WERI-Rb-1 (cell line): ENCODE data around the gene RARRES2.
"Not testable (repeated sequence)": the region's sequence is repeated elsewhere in the genome, so short reads cannot be mapped to it uniquely, and the experiment has no call there.

ENCODE experiments used
- DNase-seq: peaks from one replicate; pipeline ENCODE4 v3.0.0-alpha.2; 2020
- H3K27ac ChIP-seq: fragments of 250-450 bp; sonication (Bioruptor Pico); 2 replicates; pipeline ENCODE4 v1.5.1; 2020; ENCODE audit warnings: mild to moderate bottlenecking, moderate library complexity
- H3K27me3 ChIP-seq: fragments of 250-450 bp; sonication (Bioruptor Pico); 2 replicates; pipeline ENCODE4 v1.5.1; 2021; ENCODE audit warnings: mild to moderate bottlenecking, low read depth, moderate library complexity; ENCODE audit not compliant: insufficient read depth, severe bottlenecking
- H3K36me3 ChIP-seq: fragments of 250-450 bp; sonication (Bioruptor Pico); 2 replicates; pipeline ENCODE4 v1.5.1; 2020; ENCODE audit warnings: mild to moderate bottlenecking, moderate library complexity
- H3K4me3 ChIP-seq: 2 replicates; pipeline ENCODE4 v1.5.1; 2011; ENCODE audit warnings: low read depth, mild to moderate bottlenecking, control low read depth, low read length
- H3K9me3 ChIP-seq: fragments of 250-450 bp; sonication (Bioruptor Pico); 2 replicates; pipeline ENCODE4 v1.5.1; 2021; ENCODE audit warnings: mild to moderate bottlenecking, moderate library complexity; ENCODE audit not compliant: severe bottlenecking
- CTCF ChIP-seq: IDR thresholded peaks from 2 replicates; pipeline ENCODE4 v1.5.1; 2011; ENCODE audit warnings: low read depth, mild to moderate bottlenecking, control low read depth, inconsistent platforms, low read length

The RARRES2 gene

GRCh38 chr7:150307129-150307528, 34.3 kb downstream of the RARRES2 start:
- Histone ChIP-seq H3K36me3 (no peaks in the 10 kb centered on the region), H3K4me3 (no peak overlapping the region), H3K27me3 (no peaks in the 10 kb centered on the region), H3K9me3 (no peaks in the 10 kb centered on the region), H3K27ac (no peak overlapping the region)
- TF ChIP-seq CTCF = no peak
- no peak for DNase-seq

- H3K27me3 ChIP-seq, H3K9me3 ChIP-seq, H3K36me3 ChIP-seq, H3K27ac ChIP-seq, DNase-seq, H3K4me3 ChIP-seq: not testable (repeated sequence)
These were observed 35.1 kb downstream of the RARRES2 start for GRCh38 chr7:150306377-150306776.

GRCh38 chr7:150305903-150306284, 35.5 kb downstream of the RARRES2 start:
- not testable (repeated sequence) for H3K27ac ChIP-seq, H3K27me3 ChIP-seq, H3K9me3 ChIP-seq, H3K36me3 ChIP-seq, DNase-seq, H3K4me3 ChIP-seq

GRCh38 chr7:150305259-150305902, 36.0 kb downstream of the RARRES2 start:
- DNase-seq, H3K36me3 ChIP-seq, H3K9me3 ChIP-seq, H3K27me3 ChIP-seq, H3K4me3 ChIP-seq, H3K27ac ChIP-seq: not testable (repeated sequence)

- H3K27me3 ChIP-seq, H3K27ac ChIP-seq, H3K36me3 ChIP-seq, H3K9me3 ChIP-seq, DNase-seq, H3K4me3 ChIP-seq: not testable (repeated sequence)
These were observed 36.8 kb downstream of the RARRES2 start for GRCh38 chr7:150304499-150305258.

- not testable (repeated sequence) for H3K27ac ChIP-seq, H3K27me3 ChIP-seq, DNase-seq, H3K36me3 ChIP-seq, H3K9me3 ChIP-seq, H3K4me3 ChIP-seq
These were observed 38.5 kb downstream of the RARRES2 start for GRCh38 chr7:150302908-150303310.

GRCh38 chr7:150297978-150298377, 43.5 kb downstream of the RARRES2 start:
- not testable (repeated sequence) for H3K4me3 ChIP-seq, H3K27ac ChIP-seq, DNase-seq, H3K36me3 ChIP-seq, H3K27me3 ChIP-seq, H3K9me3 ChIP-seq

GRCh38 chr7:150296802-150297201, 44.6 kb downstream of the RARRES2 start:
- DNase-seq, H3K27ac ChIP-seq, H3K27me3 ChIP-seq, H3K4me3 ChIP-seq, H3K36me3 ChIP-seq, H3K9me3 ChIP-seq: not testable (repeated sequence)

- not testable (repeated sequence) for H3K9me3 ChIP-seq, H3K4me3 ChIP-seq, H3K27me3 ChIP-seq, H3K36me3 ChIP-seq, H3K27ac ChIP-seq, DNase-seq
These were observed 45.8 kb downstream of the RARRES2 start for GRCh38 chr7:150295614-150296013.

- H3K27me3 ChIP-seq, H3K36me3 ChIP-seq, H3K4me3 ChIP-seq, H3K27ac ChIP-seq, H3K9me3 ChIP-seq, DNase-seq: not testable (repeated sequence)
These were observed 46.4 kb downstream of the RARRES2 start for GRCh38 chr7:150295027-150295426.

- not testable (repeated sequence) for DNase-seq, H3K4me3 ChIP-seq, H3K36me3 ChIP-seq
These were observed 51.1 kb downstream of the RARRES2 start for GRCh38 chr7:150290317-150290716.

GRCh38 chr7:150288816-150289215, 52.6 kb downstream of the RARRES2 start:
- not testable (repeated sequence) for DNase-seq, H3K36me3 ChIP-seq, H3K4me3 ChIP-seq, H3K27ac ChIP-seq, H3K9me3 ChIP-seq, H3K27me3 ChIP-seq

More at GRCh38 chr7:150290317-150290716, 51.1 kb downstream of the RARRES2 start:
- H3K27ac ChIP-seq, H3K27me3 ChIP-seq, H3K9me3 ChIP-seq: not testable (repeated sequence)
